ENCODE data around the gene LGR5.

The LGR5 gene

GRCh38 chr12:71439362-71439612 lies 311 bp upstream of the LGR5 start:
- no peak for DNase-seq (ENCODE audit: low read depth in 2 of 2)

GRCh38 chr12:71440345-71440762 lies 756 bp downstream of the LGR5 start:
- no peak for DNase-seq (ENCODE audit: low read depth in 2 of 2)

GRCh38 chr12:71440763-71441748 lies 1.5 kb downstream of the LGR5 start:
- no peak for DNase-seq (ENCODE audit: low read depth in 2 of 2)

GRCh38 chr12:71441836-71442566 lies 2.4 kb downstream of the LGR5 start:
- DNase-seq (ENCODE audit: low read depth in 2 of 2): no peak

GRCh38 chr12:71442567-71442931 lies 3.0 kb downstream of the LGR5 start:
- DNase-seq (ENCODE audit: low read depth in 2 of 2): no peak

GRCh38 chr12:71445071-71445470 lies 5.5 kb downstream of the LGR5 start:
- DNase-seq (ENCODE audit: low read depth in 2 of 2): no peak

GRCh38 chr12:71447691-71448132 lies 8.1 kb downstream of the LGR5 start:
- DNase-seq (ENCODE audit: low read depth in 2 of 2): no peak

- DNase-seq (ENCODE audit: low read depth in 2 of 2): no peak
Measured at GRCh38 chr12:71448150-71448581, 8.6 kb downstream of the LGR5 start.

GRCh38 chr12:71449373-71450070 lies 9.9 kb downstream of the LGR5 start:
- no peak for DNase-seq (ENCODE audit: low read depth in 2 of 2)

- no peak for DNase-seq (ENCODE audit: low read depth in 2 of 2)
Measured at GRCh38 chr12:71452006-71452405, 12.4 kb downstream of the LGR5 start.

- DNase-seq (ENCODE audit: low read depth in 2 of 2): no peak
Measured at GRCh38 chr12:71455028-71455737, 15.6 kb downstream of the LGR5 start.

GRCh38 chr12:71456316-71456715 lies 16.7 kb downstream of the LGR5 start:
- DNase-seq (ENCODE audit: low read depth in 2 of 2): no peak

- no peak for DNase-seq (ENCODE audit: low read depth in 2 of 2)
Measured at GRCh38 chr12:71456990-71457389, 17.4 kb downstream of the LGR5 start.

GRCh38 chr12:71460318-71460717 lies 20.7 kb downstream of the LGR5 start:
- no peak for DNase-seq (ENCODE audit: low read depth in 2 of 2)

GRCh38 chr12:71460850-71461609 lies 21.4 kb downstream of the LGR5 start:
- no peak for DNase-seq (ENCODE audit: low read depth in 2 of 2)

GRCh38 chr12:71461787-71462328 lies 22.3 kb downstream of the LGR5 start:
- no peak for DNase-seq (ENCODE audit: low read depth in 2 of 2)

- DNase-seq (ENCODE audit: low read depth in 2 of 2): no peak
Measured at GRCh38 chr12:71465796-71466195, 26.2 kb downstream of the LGR5 start.

- DNase-seq (ENCODE audit: low read depth in 2 of 2): no peak
Measured at GRCh38 chr12:71469258-71469750, 29.7 kb downstream of the LGR5 start.

- no peak for DNase-seq (ENCODE audit: low read depth in 2 of 2)
Measured at GRCh38 chr12:71472441-71472911, 32.9 kb downstream of the LGR5 start.

- DNase-seq (ENCODE audit: low read depth in 2 of 2): no peak
Measured at GRCh38 chr12:71474791-71475190, 35.2 kb downstream of the LGR5 start.

Data from stimulated activated CD4-positive, alpha-beta T cell treated with anti-CD3 and anti-CD28 coated beads, Interleukin-15, amount 100 ng/mL, for 48 hours (primary cell).